HG02610 (cell line): ENCODE data around the gene TLCD2.
"Not testable (repeated sequence)": the region's sequence is repeated elsewhere in the genome, so short reads cannot be mapped to it uniquely, and the experiment has no call there.

Source experiments
- ATAC-seq: cut with Tn5 transposase; IDR thresholded peaks from one replicate; pipeline ENCODE4 v1.9.1; 2021; ENCODE audit warnings: mild to moderate bottlenecking, moderate library complexity; ENCODE audit not compliant: unreplicated experiment

TLCD2 gene

GRCh38 chr17:1709971-1710806 is at the start of gene TLCD2:
Gene TLCD2, minus strand, starts transcription at chr17:1710377. Its CDS starts 135 bp downstream, at chr17:1710242.
- no peak for ATAC-seq

- ATAC-seq, result no peak
Measured at GRCh38 chr17:1759529-1759928, 49.4 kb upstream of the TLCD2 start.

- no peak for ATAC-seq
Measured at GRCh38 chr17:1758807-1759206, 48.6 kb upstream of the TLCD2 start.

- no peak for ATAC-seq
Measured at GRCh38 chr17:1755827-1756262, 45.7 kb upstream of the TLCD2 start.

GRCh38 chr17:1755252-1755826 is 45.2 kb upstream of the TLCD2 start:
- no peak for ATAC-seq

- no peak for ATAC-seq
Measured at GRCh38 chr17:1754430-1755112, 44.4 kb upstream of the TLCD2 start.

GRCh38 chr17:1753767-1754429 is 43.7 kb upstream of the TLCD2 start:
- no peak for ATAC-seq

GRCh38 chr17:1752425-1753262 is 42.5 kb upstream of the TLCD2 start:
- no peak for ATAC-seq

- ATAC-seq, result no peak
Measured at GRCh38 chr17:1750628-1751027, 40.5 kb upstream of the TLCD2 start.

GRCh38 chr17:1746975-1747543 is 36.9 kb upstream of the TLCD2 start:
- no peak for ATAC-seq

- ATAC-seq, result no peak
Measured at GRCh38 chr17:1745513-1746020, 35.4 kb upstream of the TLCD2 start.

GRCh38 chr17:1744551-1745512 is 34.7 kb upstream of the TLCD2 start:
- ATAC-seq, result no peak

- ATAC-seq, result no peak
Measured at GRCh38 chr17:1743088-1743439, 32.9 kb upstream of the TLCD2 start.

- no peak for ATAC-seq
Measured at GRCh38 chr17:1742371-1743087, 32.4 kb upstream of the TLCD2 start, which contains the start of gene SERPINF2. Gene SERPINF2, plus strand, starts transcription at chr17:1742871. Its CDS starts 2,125 bp downstream, at chr17:1744996.

- ATAC-seq, result not testable (repeated sequence)
Measured at GRCh38 chr17:1741899-1742298, 31.7 kb upstream of the TLCD2 start.

- no peak for ATAC-seq
Measured at GRCh38 chr17:1737531-1738291, 27.5 kb upstream of the TLCD2 start.
